GM21529 (cell line): ENCODE data around the gene GXYLT2.

ENCODE experiments used
- ATAC-seq: cut with Tn5 transposase; IDR thresholded peaks from one replicate; pipeline ENCODE4 v1.9.1; 2021; ENCODE audit not compliant: unreplicated experiment

GXYLT2 gene

DNA sequence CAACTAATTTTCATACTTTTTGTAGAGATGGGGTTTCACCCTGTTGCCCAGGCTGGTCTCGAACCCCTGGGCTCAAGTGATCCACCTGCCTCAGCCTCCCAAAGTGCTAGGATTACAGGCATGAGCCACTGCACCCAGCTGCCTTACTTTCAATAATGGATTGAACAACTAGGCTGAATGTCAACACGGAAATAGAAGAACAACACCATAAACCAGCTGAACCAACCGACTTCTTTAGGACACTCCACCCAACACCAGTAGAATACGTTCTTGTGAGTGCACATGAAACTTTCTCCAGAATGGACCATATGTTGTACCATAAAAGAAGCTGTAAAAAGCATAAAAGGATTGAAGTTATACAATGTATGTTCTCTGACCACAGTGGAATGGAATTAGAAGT lies 42.9 kb downstream of the GXYLT2 start:
- no peak for ATAC-seq

DNA sequence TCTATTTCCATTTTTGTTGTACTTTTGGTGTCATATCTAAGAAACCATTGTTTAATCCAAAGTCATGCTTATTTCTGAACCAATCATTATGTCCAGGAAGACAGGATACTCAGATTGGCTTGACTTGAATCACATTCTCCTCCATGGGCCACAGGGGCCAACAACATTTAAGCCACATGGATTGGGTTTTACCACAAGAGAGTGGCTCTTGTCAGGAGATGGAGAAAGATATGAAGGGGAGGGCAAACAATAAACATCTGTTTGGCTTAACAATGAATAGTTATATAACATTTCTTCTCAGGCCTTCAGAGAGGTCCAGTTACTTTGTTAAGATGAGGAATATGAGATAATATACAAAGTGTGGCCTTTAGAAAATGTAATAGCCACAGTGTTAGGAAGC lies 44.6 kb downstream of the GXYLT2 start:
- ATAC-seq = no peak

DNA sequence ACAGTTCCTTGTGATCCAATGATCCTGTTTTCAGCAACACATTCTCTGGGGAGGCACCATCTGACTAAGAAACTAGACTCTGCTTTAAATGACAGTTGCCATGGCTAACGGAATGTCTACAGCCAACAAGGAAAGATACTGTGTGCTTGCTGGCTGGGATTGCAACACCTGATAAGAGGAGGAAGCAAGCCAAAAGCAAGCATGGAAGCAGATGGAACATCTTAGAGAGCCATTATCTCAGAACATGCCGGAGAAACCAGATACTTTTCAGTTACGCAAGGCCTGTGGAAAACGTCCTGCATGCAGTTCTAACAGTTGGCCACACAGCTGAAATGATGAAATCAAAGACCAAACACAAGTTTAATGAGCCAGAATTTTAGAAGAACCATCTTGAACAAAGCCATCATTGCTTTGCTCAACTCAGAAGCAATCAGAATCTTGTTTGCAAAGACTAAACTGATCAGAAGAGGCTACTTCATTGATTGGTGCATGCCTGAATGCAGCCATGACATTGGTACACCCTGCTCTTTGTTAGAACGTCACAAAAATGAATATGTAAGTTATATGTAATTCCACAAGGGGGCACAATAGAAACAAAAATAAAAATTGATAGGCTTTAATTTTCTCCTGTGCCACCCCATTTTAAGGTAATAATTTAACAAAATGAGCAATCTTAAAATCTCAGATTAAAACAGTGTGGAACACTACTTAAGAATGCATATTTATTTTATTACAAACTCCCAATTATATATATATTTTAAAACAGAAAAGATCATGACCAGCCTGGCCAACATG lies 50.8 kb downstream of the GXYLT2 start:
- ATAC-seq = peak; percentile 82

DNA sequence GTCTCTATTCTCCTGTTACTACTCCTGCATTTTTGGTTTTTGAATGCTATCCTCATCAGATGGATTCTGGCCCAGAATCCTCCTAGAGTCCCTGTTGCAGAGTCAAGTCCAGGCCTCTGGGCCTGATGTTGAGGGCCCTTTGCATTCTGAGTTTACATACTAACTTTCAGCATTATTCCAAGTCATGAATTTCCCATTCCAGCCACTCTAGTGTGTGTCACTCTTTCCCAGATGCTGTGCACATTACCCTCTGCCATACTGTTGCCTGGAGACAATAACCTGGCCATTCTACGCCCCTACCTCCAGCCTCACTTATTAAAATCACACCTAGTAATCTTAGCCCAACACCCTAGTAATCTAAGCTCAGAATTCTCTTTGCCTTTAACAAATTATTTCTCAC lies 53.4 kb downstream of the GXYLT2 start:
- no peak for ATAC-seq

DNA sequence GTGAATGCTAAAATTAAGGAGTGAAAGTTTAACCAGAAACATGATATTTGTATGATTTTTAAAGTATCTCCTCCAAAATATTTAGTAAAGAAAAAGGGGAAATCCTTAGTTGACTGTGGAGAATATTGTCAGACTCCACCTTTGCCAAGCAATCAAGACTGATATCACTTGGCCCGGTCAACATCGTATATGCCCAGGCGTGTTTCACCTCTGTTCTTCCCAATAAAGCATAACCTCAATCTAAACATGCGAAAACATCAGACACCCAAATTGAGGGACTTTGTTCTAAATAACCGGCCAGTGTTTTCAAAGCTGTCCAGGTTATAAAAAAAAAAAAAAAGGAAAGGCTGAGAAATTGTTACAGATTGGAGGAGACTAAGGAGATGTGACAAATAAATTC lies 54.6 kb downstream of the GXYLT2 start:
- no peak for ATAC-seq

DNA sequence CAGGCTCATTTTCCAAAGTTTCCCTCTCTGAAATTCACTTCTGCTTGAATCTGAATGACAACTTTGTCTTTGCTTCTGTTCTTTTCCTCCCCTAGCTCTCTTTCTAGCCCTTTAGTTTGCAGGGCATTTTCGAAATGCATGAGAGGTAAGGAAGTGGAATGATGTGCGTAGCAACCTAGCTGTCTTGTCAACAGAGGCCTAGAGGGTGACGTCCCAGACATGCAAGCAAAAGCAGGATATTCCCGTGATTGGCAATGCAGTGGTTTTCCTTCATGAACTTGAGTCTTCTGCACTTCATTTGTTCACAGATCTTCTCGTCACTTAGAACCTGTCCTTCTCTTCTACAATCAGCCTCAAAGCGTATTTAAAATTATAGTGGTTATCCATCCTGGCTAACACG lies 56.9 kb downstream of the GXYLT2 start:
- ATAC-seq = no peak

DNA sequence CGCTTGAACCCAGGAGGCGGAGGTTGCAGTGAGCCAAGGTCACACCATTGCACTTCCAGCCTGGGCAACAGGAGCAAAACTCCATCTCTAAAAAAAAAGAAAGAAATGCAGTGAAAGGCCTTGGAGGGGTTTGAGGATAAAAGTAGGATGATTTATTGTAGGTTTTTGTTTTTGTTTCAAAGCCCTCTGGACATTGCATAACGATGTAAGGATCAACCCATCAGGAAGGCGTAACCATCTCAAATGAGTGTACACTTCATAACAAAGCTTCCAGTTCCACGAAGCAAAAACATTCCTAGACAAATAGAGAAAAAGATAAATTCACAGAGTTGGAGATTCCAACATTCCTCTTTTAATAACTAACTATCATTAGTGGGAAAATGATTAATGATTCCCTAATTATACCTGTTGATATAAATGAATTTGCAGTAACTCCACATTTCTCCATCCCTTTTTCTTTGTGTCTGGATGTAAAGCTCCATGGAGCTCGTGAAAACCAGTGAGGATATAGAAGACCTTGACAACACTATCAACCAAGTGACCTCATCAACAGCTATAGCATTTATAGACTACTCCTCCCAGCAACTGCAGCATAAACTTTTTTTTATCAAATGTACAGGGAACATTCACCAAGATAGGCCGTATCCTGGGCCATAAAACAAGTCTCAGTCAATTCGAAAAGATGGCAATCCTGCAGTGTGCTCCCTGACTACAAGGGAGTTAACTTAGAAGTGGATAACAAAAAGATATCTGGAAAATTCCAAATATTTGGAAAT lies 60.1 kb downstream of the GXYLT2 start:
- ATAC-seq = no peak

DNA sequence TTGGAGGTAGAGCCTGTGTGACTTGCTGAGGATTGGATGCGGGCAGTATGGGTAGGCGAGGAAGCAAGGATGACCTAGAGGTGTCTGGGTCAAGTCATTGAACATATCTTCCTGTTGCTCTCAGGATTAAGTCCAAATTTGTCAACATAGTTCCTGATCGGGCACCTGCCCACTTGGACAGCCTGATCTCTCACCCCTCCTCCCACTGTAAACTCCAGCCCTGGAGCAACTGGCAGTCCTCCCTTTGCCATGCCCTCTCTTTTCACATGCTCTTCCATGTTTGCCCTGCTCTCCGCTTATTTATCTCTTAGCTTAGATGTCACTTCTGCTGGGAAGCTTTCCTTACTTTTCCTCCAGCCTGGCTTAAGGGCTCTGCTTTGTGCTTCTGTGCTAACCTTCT lies 61.2 kb downstream of the GXYLT2 start:
- ATAC-seq = no peak

DNA sequence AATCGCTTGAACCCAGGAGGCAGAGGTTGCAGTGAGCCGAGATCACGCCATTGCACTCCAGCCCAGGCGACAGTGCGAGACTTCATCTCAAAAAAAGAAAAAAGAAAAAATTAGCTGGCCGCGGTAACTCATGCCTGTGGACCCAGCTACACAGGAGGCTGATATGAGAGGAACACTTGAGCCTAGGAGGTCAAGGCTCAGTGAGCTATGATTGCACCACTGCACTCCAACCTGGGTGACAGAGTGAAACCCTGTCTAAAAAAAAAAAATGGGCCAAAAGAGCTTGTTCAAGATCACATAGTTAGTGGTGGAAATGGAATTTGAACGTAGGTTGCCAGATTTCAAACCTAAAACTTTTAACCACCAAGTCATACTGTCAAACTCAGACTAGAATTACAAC lies 62.5 kb downstream of the GXYLT2 start:
- peak; percentile 59 for ATAC-seq

DNA sequence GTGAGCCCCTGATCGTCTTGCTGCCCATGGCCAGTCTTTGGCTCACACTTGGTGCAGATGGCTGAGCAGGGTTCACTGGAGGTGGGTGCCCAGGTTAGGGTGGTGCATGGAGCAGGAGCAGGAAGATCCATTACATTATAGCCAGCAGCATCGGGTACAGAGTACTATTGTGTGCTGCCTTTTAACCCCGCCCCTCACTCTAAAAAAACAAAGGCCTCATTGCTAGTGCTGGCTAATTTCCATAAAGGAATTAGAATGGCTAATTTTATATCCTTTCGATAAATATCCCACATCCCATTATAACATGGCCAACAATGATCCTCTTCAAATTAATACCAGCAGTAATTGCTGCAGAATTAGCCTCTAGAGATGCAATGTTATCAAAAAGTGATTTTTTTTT lies 63.0 kb downstream of the GXYLT2 start:
- ATAC-seq = no peak

DNA sequence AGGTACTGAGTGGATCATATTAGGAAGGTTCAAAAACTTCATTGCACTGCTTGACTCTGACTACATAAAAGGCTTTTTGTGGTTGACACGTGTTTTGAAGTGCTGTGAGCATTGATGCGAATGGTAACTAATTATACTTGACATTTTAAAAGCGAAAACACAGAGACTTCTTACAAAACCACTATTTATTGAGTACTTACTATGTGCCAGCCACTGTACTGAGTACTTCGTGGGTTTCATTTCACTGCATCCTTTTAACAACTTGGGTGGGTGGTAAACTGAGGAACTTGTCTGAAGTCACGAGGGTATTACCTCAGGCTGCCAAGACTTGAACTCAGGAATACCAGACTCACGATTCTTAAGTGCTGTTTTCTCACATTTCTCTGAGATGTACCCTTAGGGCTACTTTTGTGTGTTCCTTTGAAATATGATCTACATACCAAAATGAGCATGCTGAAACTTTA lies 63.4 kb downstream of the GXYLT2 start:
- no peak for ATAC-seq

DNA sequence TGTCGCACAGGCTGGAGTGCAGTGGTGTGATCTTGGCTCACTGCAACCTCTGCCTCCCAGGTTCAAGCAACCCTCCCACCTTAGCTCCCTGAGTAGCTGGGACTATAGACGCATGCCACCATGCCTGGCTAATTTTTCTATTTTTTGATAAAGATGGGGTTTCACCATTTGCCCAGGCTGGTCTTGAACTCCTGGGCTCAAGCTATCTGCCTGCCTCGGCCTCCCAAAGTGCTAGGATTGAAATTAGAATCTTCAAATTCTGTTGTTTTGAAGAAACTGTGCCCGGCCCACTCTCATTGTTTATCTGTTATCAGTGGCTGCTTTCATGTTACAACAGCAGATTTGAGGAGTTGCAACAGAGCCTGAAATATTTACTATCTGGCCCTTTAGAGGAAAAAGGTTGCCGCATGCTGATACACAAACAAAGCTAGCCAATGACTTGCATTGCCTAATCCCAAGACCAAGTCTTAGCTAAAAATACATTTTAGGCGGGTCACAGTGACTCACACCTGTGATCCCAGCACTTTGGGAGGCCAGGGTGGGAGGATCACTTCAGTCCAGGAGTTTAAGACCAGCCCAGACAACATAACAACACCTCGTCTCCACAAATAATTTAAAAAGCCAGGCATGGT lies 65.6 kb downstream of the GXYLT2 start:
- ATAC-seq = no peak

DNA sequence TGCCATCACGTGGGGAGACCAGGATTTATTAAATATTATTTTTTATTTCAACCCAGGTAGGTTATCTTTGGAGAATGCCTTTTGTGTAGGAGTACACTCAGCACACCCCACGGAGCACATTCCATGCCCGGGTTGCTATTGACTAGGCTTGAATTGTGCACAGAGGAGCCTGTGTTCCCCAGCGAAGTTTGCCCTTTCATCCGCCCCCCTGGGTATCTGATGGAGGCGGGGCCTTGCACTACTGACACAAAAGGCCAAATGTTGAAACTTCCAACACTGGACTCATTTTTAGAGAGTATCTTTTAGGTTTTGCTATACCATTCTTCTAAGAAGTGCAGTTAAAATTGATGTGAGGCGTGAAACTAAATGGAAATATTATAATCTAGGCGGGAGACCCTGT lies 69.5 kb downstream of the GXYLT2 start:
- ATAC-seq = no peak

DNA sequence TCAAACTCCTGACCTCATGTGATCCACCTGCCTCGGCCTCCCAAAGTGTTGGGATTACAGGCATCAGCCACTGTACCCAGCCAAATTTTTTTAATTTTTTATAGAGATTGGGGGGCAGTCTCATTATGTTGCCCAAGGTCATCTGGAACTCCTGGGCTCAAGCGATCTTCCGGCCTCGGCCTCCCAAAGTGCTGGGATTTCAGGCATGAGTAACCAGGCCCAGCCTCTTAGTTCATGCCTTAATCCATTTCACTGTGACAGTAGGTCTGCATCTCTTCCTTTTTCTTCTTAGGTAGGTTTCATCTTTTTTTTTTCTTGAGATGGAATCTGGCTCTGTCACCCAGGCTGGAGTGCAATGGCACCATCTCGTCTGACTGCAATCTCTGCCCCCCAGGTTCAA lies 71.5 kb downstream of the GXYLT2 start:
- no peak for ATAC-seq

DNA sequence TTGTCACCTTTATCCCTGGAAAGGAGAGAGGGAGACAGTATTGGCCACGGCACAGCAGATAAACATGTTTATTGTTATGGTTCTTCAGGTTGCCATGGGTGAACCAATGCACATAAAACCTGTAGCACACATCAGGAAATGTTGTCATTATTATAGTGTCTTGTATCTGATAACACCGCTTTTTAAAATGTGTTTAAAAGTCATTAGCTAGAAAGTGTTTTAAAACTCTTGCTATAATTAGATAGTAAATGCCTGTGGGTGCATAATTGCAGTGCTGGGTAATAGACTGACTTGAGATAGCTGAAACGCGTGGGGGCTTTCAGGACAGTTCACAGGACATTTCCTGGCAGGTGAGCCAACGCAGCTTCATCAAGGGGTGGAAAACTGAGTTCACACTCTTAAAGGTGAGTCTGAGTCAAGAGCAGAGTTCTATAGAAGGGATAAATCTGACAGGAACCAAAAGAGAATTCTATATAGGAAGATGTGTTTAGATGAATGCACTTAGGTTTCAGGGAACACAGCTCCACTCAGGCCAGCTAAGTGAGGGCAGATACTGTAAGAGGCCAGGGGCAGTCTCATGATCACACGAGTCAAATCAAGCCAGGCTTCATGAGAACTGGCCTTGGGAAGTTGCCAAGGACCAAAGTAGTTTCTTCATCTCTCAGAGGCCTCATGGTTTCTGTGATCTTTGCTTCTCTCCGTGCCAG lies 73.1 kb downstream of the GXYLT2 start:
- no peak for ATAC-seq

DNA sequence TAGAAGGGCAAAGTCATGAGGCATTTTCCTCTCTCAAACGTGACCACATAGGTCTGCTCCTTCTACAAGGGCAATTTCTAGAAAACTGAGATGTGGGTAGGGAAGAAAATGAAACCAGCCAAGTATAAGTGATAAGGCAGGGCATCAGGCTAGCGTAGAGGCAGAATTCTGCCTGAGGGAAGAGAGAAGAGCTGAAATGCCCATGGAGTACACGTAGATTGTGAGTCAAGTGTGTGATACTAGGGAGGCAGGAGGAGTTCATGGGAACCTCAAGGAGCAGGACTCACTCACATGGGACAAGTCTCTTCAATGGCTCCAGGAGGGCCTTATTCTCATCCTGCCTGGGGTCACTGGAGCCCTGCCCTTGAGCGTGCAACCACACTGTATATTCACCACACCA lies 73.9 kb downstream of the GXYLT2 start:
- ATAC-seq = no peak

DNA sequence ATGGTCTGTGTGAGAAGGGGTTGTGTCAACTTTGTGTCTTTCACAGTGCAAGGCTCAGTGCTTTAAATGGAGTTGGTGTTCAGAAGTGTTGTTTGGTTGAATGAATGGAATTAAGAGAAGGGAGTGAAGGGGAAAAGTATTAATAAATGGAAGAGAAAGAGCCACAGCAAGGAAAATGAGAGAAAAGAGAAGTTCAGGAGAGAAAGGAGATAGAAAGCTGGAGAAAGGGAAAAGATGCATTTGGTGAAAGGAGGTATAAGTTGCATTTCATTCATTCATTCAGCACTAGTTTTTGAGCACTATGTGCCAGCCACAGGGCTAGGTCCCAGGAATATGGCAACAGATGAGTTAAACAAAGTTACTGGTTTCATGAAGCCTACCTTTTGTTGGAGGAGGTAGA lies 74.5 kb downstream of the GXYLT2 start:
- no peak for ATAC-seq

DNA sequence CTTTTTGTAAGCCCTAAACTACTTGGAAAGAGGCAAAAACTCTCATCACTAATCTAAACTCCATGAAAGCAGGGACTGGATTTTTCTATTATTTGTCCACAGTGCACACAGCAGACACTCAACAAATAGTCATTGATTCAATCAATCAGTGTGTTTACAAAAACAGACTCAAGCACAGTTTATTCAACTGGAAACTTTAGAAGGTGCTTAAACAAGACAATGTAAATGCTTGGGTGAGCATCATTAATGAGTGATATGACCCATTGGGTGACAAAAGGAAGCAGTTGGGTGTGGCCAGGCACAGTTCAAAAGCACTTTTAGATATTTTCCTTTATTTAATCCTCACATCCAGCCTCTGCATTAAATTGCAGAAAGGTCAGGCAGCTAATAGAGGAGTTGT lies 76.8 kb downstream of the GXYLT2 start:
- ATAC-seq = no peak

DNA sequence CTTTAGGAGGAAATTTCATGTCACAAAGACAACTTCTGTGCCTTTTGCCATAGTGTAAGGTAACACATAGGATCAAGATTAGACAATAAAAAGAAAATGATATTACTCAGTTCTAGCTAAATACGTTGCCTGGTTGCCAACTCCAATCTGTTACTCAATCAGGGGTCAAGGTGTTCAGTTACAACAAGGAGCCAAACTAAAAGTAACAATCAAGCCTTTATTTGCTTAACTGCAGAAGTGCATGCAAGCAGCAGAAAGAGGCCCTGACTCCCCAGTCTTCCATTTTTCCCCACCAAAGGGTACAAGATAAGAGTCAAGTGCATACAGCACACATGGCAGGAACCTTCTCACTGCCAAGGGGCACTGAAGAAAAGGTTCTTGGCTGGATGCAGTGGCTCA lies 80.4 kb downstream of the GXYLT2 start:
- ATAC-seq = no peak

DNA sequence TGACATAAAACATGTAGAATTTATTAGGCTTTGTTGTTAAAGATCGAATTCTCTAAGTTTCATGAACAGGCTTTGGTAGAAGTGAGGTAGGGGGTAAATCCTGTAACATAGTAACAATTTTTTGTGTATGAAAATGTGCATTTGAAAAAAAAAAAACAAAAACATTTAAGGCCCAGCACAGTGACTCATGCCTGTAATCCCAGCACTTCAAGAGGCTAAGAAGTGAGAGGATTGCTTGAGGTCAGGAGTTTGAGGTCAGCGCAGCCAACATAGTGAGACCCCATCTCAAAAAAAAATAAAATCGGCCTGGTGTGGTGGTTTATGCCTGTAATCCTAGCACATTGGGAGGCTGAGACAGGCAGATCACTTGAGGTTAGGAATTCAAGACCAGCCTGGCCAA lies 81.9 kb downstream of the GXYLT2 start:
- ATAC-seq = no peak

DNA sequence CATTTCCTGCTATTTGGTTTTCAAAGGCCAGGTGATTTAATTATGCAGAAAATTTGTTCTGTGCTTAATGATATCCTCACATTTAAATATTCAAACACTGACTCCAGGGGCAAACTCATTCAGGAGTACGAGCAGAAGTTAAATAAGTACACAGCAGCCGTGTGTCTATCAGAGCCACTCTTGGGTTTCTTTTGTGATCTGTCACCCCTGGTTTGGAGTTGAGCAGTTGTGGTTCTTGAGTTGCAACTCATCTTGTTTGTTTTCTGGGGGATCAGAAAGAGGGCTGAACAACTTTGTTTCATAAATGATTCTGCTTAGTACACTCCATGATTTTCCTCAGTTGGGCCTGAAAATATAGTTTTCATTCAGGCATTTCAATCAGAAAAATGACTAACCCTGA lies 83.1 kb downstream of the GXYLT2 start:
- ATAC-seq = no peak

DNA sequence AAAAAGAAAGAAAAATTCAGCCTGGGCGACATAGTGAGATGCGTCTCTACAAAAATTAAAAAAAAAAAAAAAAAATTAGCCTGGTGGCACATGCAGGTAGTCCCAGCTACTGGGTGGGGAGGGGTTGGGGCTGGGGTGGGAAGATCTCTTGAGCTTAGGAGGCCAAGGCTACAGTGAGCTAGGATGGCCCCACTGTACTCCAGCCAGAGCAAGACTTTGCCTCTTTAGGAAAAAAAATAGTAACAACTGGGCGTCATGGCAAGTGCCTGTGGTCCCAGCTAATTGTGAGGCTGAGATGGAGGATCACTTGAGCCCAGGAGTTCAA lies 84.8 kb downstream of the GXYLT2 start:
- ATAC-seq = no peak
